NCI-H748 (cell line): ENCODE results near the gene FGFBP3.

Experiments
- DNase-seq: peaks from one replicate; lab custom pipeline; 2025; ENCODE audit not compliant: unreplicated experiment; lab: John Stamatoyannopoulos, UW

Gene FGFBP3

GRCh38 chr10:91856637-91857036, 52.6 kb downstream of the FGFBP3 start:
- DNase-seq, result no peak
